ENCODE data around the gene COL5A3.

Gene COL5A3

GRCh38 chr19:9911524-9912185 is 98.6 kb downstream of the COL5A3 start:
- DNase-seq: no peak
- Histone ChIP-seq H3K4me3 (ENCODE audit: insufficient read depth, low read depth, low read length, poor library complexity, severe bottlenecking) (no peak overlapping the region), H3K4me1 (ENCODE audit: control insufficient read depth, insufficient read depth, low read length, poor library complexity, severe bottlenecking) (peaks cover 12% of the 10 kb centered on the region), H3K27ac (ENCODE audit: insufficient read depth, low read length, poor library complexity, severe bottlenecking) (no peak overlapping the region), H3K36me3 (ENCODE audit: control insufficient read depth, insufficient read depth, low read length) (no peaks in the 10 kb centered on the region), H3K27me3 (replicated peaks; ENCODE audit: control insufficient read depth, insufficient read depth, low read length, poor library complexity, severe bottlenecking) (peaks cover 16% of the 10 kb centered on the region), H3K9me3 (ENCODE audit: control insufficient read depth, low read length) (no peaks in the 10 kb centered on the region)

GRCh38 chr19:9910625-9911024 is 99.7 kb downstream of the COL5A3 start:
- no peaks in the 10 kb centered on the region for H3K36me3 ChIP-seq (ENCODE audit: control insufficient read depth, insufficient read depth, low read length)
- H3K4me1 ChIP-seq (ENCODE audit: control insufficient read depth, insufficient read depth, low read length, poor library complexity, severe bottlenecking): peaks cover 12% of the 10 kb centered on the region
- peaks cover 16% of the 10 kb centered on the region for H3K27me3 ChIP-seq (replicated peaks; ENCODE audit: control insufficient read depth, insufficient read depth, low read length, poor library complexity, severe bottlenecking)
- DNase-seq: no peak
- H3K27ac ChIP-seq (ENCODE audit: insufficient read depth, low read length, poor library complexity, severe bottlenecking): no peak overlapping the region
- no peaks in the 10 kb centered on the region for H3K9me3 ChIP-seq (ENCODE audit: control insufficient read depth, low read length)
- H3K4me3 ChIP-seq (ENCODE audit: insufficient read depth, low read depth, low read length, poor library complexity, severe bottlenecking): no peak overlapping the region
